OCI-LY7 (cell line): ENCODE data around the gene RAB11B. TPM values are rescaled to one million over a fixed set of nuclear protein-coding genes. Genes with fewer than 3 reads are reported as not detected.

Experiments
- BruUV-seq: library from RNA; stranded (reverse); fragments of 400-500 nt; replicated peaks from 2 replicates; lab custom pipeline; 2021; lab: Mats Ljungman, UMichigan
- CTCF ChIA-PET: fragments of 300-600 bp; sonication (Branson Sonifier 250); formaldehyde crosslinking; loops from one replicate; lab custom pipeline; 2022; ENCODE audit warnings: antibody characterized with exemption; ENCODE audit not compliant: unreplicated experiment; lab: Charles Lee
- POLR2A ChIA-PET: fragments of 300-600 bp; sonication (Branson Sonifier 250); formaldehyde crosslinking; loops from one replicate; lab custom pipeline; 2022; ENCODE audit warnings: antibody characterized with exemption; lab: Charles Lee
- DNase-seq: peaks from one replicate; pipeline ENCODE4 v3.0.0-alpha.2; 2015; ENCODE audit warnings: low spot score
- H2AFZ ChIP-seq: fragments of 200-600 bp; sonication (generic), shearing (Covaris generic); 2 replicates; pipeline ENCODE4 v1.6.1; 2014; ENCODE audit warnings: mild to moderate bottlenecking, antibody characterized with exemption, low read length, moderate library complexity
- H3K27ac ChIP-seq: fragments of 200-600 bp; sonication (generic); 2 replicates; pipeline ENCODE4 v1.5.1; 2014; ENCODE audit warnings: mixed run types, low read depth, mild to moderate bottlenecking, moderate library complexity, low read length, inconsistent platforms; ENCODE audit not compliant: poor library complexity, severe bottlenecking
- H3K36me3 ChIP-seq: fragments of 200-600 bp; sonication (generic); 2 replicates; pipeline ENCODE4 v1.6.1; 2014; ENCODE audit warnings: mild to moderate bottlenecking, antibody characterized with exemption, low read length, moderate library complexity, mixed read lengths; ENCODE audit not compliant: insufficient read depth
- H3K4me1 ChIP-seq: fragments of 200-600 bp; sonication (generic); 2 replicates; pipeline ENCODE4 v1.5.1; 2014; ENCODE audit warnings: mild to moderate bottlenecking, low read length; ENCODE audit not compliant: insufficient read depth, poor library complexity, severe bottlenecking
- H3K4me2 ChIP-seq: fragments of 200-600 bp; sonication (generic); 2 replicates; pipeline ENCODE4 v1.6.1; 2014; ENCODE audit warnings: mild to moderate bottlenecking, low read length
- H3K4me3 ChIP-seq: fragments of 200-600 bp; sonication (generic); 2 replicates; pipeline ENCODE4 v1.5.1; 2014; ENCODE audit warnings: mild to moderate bottlenecking, low read depth, low read length; ENCODE audit not compliant: poor library complexity, severe bottlenecking
- H3K79me2 ChIP-seq: fragments of 200-600 bp; sonication (generic); 2 replicates; pipeline ENCODE4 v1.6.1; 2016; ENCODE audit warnings: low read depth, mild to moderate bottlenecking, low read length, moderate library complexity, mixed read lengths; ENCODE audit not compliant: insufficient read depth
- H3K9me2 ChIP-seq: fragments of 200-600 bp; sonication (generic); 2 replicates; pipeline ENCODE4 v1.6.1; 2016; ENCODE audit warnings: mild to moderate bottlenecking, low read length, mixed read lengths; ENCODE audit not compliant: insufficient read depth
- H3K9me3 ChIP-seq: fragments of 200-600 bp; sonication (generic); 2 replicates; pipeline ENCODE4 v1.6.1; 2014; ENCODE audit warnings: mild to moderate bottlenecking, mixed run types, low read length, mixed read lengths
- H4K20me1 ChIP-seq: fragments of 200-600 bp; sonication (generic); 2 replicates; pipeline ENCODE4 v1.6.1; 2014; ENCODE audit warnings: mild to moderate bottlenecking, antibody characterized with exemption, low read length, moderate library complexity, mixed read lengths; ENCODE audit not compliant: insufficient read depth
- EZH2phosphoT487 ChIP-seq: fragments of 200-600 bp; sonication (generic); IDR thresholded peaks from 2 replicates; pipeline ENCODE4 v1.6.1; 2018; ENCODE audit warnings: low read depth, borderline replicate concordance, mild to moderate bottlenecking, mixed run types, antibody characterized with exemption, low read length, moderate library complexity, mixed read lengths
- intact Hi-C: fragments of 100-400 bp; cut with micrococcal nuclease; formaldehyde crosslinking; loops from one replicate; pipeline ENCODE4 v1.10.0; 2022; ENCODE audit not compliant: unreplicated experiment
- total RNA-seq, 2 experiments: library from RNA; depleted of rRNA in 1 of 2; stranded (reverse); fragments of >200 nt in 1 of 2; shearing (Covaris generic) in 1 of 2; gene quantifications; 2 replicates each; pipeline ENCODE4 v1.2.3, GENCODE V29; 2014 to 2022
- TF ChIP-seq, protein P1 (sequence below): fragments of 200-600 bp; sonication (generic); conservative IDR thresholded peaks from 2 replicates; pipeline ENCODE4 v1.5.1; 2014; ENCODE audit warnings: mild to moderate bottlenecking, antibody characterized with exemption, low read length, moderate library complexity, mixed read lengths

Gene RAB11B
- total RNA-seq, 2 experiments from 2014 or later: 24.5 to 84.9 TPM

DNA sequence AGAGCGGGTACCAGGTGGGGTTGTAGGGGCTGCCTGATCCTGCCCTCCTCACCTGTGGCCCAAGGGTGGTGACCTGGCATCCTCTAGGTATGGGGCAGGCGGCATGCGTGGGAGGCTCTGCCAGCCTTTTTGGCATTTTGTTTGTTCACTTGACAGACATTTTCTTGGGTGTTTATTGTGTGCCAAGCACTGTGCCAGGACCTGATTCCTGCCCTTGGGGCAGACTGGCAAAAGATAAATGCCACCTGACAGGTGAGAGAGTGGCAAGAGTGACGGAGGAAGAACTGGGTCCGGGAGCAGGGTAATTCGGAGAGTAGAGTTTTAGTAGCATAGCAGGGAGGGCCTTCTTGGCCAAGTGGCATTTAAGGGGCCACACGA is 6.0 kb downstream of the RAB11B start:
- Histone ChIP-seq H3K27ac (no peak overlapping the region), H3K36me3 (no peaks in the 10 kb centered on the region), H4K20me1 (peaks cover 2% of the 10 kb centered on the region; the same call in 1 of the 2 replicates), H3K4me1 (peaks cover 10% of the 10 kb centered on the region), H3K79me2 (peaks cover 8% of the 10 kb centered on the region; the same call in 1 of the 2 replicates), H2AFZ (no peak overlapping the region), H3K9me3 (no peaks in the 10 kb centered on the region), H3K9me2 (no peaks in the 10 kb centered on the region), H3K4me3 (no peak overlapping the region), H3K4me2 (no peak overlapping the region)
- ChIA-PET CTCF (no interaction called here), POLR2A (no interaction called here)
- intact Hi-C loops: loop anchor here (2.0 kb wide), 1 partner anchor 41 kb away; no protein-coding TSS in a partner anchor
- TF ChIP-seq, protein P1, sequence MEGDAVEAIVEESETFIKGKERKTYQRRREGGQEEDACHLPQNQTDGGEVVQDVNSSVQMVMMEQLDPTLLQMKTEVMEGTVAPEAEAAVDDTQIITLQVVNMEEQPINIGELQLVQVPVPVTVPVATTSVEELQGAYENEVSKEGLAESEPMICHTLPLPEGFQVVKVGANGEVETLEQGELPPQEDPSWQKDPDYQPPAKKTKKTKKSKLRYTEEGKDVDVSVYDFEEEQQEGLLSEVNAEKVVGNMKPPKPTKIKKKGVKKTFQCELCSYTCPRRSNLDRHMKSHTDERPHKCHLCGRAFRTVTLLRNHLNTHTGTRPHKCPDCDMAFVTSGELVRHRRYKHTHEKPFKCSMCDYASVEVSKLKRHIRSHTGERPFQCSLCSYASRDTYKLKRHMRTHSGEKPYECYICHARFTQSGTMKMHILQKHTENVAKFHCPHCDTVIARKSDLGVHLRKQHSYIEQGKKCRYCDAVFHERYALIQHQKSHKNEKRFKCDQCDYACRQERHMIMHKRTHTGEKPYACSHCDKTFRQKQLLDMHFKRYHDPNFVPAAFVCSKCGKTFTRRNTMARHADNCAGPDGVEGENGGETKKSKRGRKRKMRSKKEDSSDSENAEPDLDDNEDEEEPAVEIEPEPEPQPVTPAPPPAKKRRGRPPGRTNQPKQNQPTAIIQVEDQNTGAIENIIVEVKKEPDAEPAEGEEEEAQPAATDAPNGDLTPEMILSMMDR: no peak
- TF ChIP-seq EZH2phosphoT487: no peak
- no TSS peak for BruUV-seq
- DNase-seq: no peak

DNA sequence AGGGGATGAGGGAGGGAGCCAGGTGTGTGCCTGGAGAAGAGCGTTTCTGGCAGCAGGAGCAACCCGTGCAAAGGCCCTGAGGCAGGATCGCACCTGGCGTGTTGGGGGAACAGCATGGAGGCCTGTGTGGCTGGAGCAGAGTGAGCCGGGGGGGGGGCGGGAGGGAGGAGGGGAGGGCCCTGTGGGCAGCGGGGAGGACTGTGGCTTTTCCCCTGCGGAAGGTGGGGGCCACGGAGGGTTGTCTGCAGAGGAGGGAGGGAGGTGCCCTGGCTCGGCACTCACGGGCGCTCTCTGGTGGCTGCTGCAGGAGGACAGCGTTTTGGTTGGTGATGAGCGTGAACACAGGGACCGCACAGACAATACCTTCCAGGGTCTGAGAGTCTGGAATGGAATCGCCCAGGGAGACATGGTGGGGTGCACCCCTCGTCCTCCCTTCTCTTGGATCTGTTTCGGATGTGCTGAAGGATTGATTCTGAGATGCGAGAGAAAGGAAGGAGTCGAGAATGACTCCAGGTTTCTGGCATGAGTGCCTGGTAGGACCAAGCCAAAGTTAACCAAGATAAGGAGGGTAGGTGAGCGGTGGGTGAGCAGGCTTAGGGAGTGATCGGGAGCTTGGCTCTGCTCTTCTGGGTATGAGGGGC is 6.5 kb downstream of the RAB11B start:
- TF ChIP-seq EZH2phosphoT487: no peak
- TF ChIP-seq, protein P1: peak; percentile 80
- H3K9me2 ChIP-seq: no peaks in the 10 kb centered on the region
- peaks cover 3% of the 10 kb centered on the region; the same call in 1 of the 2 replicates for H3K79me2 ChIP-seq
- no peak overlapping the region for H3K4me2 ChIP-seq
- ChIA-PET CTCF (no interaction called here), POLR2A (no interaction called here)
- H4K20me1 ChIP-seq: no peaks in the 10 kb centered on the region; the same call in 1 of the 2 replicates
- H3K4me3 ChIP-seq: no peak overlapping the region
- no peak overlapping the region for H2AFZ ChIP-seq
- peak; percentile 61 for DNase-seq
- H3K27ac ChIP-seq: no peak overlapping the region
- intact Hi-C loops: loop anchor here (2.0 kb wide), 1 partner anchor 42 kb away; no protein-coding TSS in a partner anchor
- no peaks in the 10 kb centered on the region for H3K9me3 ChIP-seq
- H3K4me1 ChIP-seq: peaks cover 5% of the 10 kb centered on the region
- BruUV-seq: no TSS peak
- H3K36me3 ChIP-seq: no peaks in the 10 kb centered on the region

DNA sequence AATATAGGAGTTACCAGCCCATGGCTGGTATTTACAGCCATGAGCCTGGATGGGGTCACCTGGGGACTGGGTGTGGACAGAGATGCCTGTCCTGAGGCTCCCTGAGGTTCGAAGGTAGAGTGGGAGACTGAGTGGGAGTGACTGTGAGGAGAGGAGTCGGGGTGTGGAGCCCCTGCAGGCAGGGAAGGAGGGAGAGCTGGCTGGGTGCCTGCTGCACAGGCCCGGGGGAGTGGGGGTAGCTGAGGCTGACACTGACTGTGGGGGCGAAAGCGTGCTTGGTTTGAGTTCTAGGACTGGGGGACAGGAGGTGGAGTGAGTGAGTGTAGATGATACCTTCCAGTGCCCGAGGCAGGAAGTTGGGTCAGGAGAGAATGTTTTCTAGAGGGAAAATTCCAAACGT is 7.1 kb downstream of the RAB11B start:
- intact Hi-C loops: loop anchor here (2.0 kb wide), 1 partner anchor 42 kb away; no protein-coding TSS in a partner anchor
- H3K36me3 ChIP-seq: peaks cover 5% of the 10 kb centered on the region; the same call in 1 of the 2 replicates
- H3K9me3 ChIP-seq: no peaks in the 10 kb centered on the region
- H3K4me2 ChIP-seq: no peak overlapping the region
- CTCF ChIA-PET: no interaction called here
- POLR2A ChIA-PET: no interaction called here
- no TSS peak for BruUV-seq
- TF ChIP-seq EZH2phosphoT487: no peak
- TF ChIP-seq, protein P1: no peak
- no peak for DNase-seq
- no peaks in the 10 kb centered on the region for H3K9me2 ChIP-seq
- H3K27ac ChIP-seq: no peak overlapping the region
- H2AFZ ChIP-seq: no peak overlapping the region
- no peak overlapping the region for H3K4me3 ChIP-seq
- H4K20me1 ChIP-seq: no peaks in the 10 kb centered on the region; the same call in 1 of the 2 replicates
- no peaks in the 10 kb centered on the region for H3K4me1 ChIP-seq
- H3K79me2 ChIP-seq: no peaks in the 10 kb centered on the region; the same call in 1 of the 2 replicates
